HepG2 (cell line): ENCODE measurements around the gene HS6ST2. TPM values are rescaled to one million over a fixed set of nuclear protein-coding genes. Genes with fewer than 3 reads are reported as not detected.

ENCODE experiments used
- ATAC-seq: fragments of 200-7000 bp; cut with Tn5 transposase; 3 replicates; pipeline ENCODE4 v1.9.1; 2020; ENCODE audit warnings: mild to moderate bottlenecking, moderate library complexity
- BruUV-seq: library from RNA; stranded (reverse); fragments of 400-500 nt; replicated peaks from 2 replicates; lab custom pipeline; 2021; lab: Mats Ljungman, UMichigan
- CTCF ChIA-PET: fragments of 300-600 bp; formaldehyde crosslinking; extraction: SDS; loops from one replicate; lab custom pipeline; 2021; ENCODE audit warnings: low total read pairs, inconsistent platforms, low intra/inter-chr PET ratio; lab: Yijun Ruan, JAX
- POLR2A ChIA-PET: fragments of 350-600 bp; sonication (Branson Sonifier 250); formaldehyde crosslinking; loops from one replicate; lab custom pipeline; 2020; ENCODE audit warnings: antibody characterized with exemption, inconsistent platforms; lab: Yijun Ruan, JAX
- DNase-seq: peaks from one replicate; pipeline ENCODE4 v3.0.0-alpha.2; 2015; ENCODE audit warnings: low spot score
- FAIRE-seq: peaks from 3 replicates; lab custom pipeline; 2011; peaks lifted over from hg19 to GRCh38; lab: Jason Lieb, UNC
- H2AFZ ChIP-seq: one replicate; pipeline ENCODE4 v1.6.1; 2011; ENCODE audit warnings: low read length, inconsistent platforms
- H3K27ac ChIP-seq: fragments of 300-600 bp; 3 replicates; pipeline ENCODE4 v1.8.0; 2011; ENCODE audit warnings: mixed run types, mild to moderate bottlenecking, mixed read lengths, low read length, inconsistent platforms; ENCODE audit not compliant: insufficient read depth; ENCODE audit errors: extremely low read length
- H3K27me3 ChIP-seq, 2 experiments: fragments of 200-600 bp in 1 of 2; 2 replicates in 1 of 2; 3 replicates in 1 of 2; pipeline versions ENCODE4 v1.6.0 to v1.8.0; 2011; ENCODE audit warnings: low read length in 2 of 2, mild to moderate bottlenecking in 2 of 2, moderate library complexity in 2 of 2, inconsistent platforms in 1 of 2; ENCODE audit not compliant: insufficient read depth in 2 of 2, control insufficient read depth in 1 of 2
- H3K36me3 ChIP-seq, 2 experiments: fragments of 200-600 bp in 1 of 2; replicated peaks in 1 of 2; 2 replicates in 1 of 2; 3 replicates in 1 of 2; pipeline versions ENCODE4 v1.5.1 to v1.8.0; 2011; ENCODE audit warnings: low read length in 2 of 2, inconsistent platforms in 1 of 2; ENCODE audit not compliant: insufficient read depth in 2 of 2, control insufficient read depth in 1 of 2
- H3K4me1 ChIP-seq: 2 replicates; pipeline ENCODE4 v1.5.1; 2012; ENCODE audit warnings: low read length, inconsistent platforms; ENCODE audit not compliant: insufficient read depth
- H3K4me2 ChIP-seq: 2 replicates; pipeline ENCODE4 v1.6.0; 2011; ENCODE audit warnings: low read depth, low read length, inconsistent platforms
- H3K4me3 ChIP-seq, 3 experiments: fragments of 200-600 bp in 1 of 3; sonication (generic), shearing (Covaris generic) in 1 of 3; replicated peaks in 1 of 3; 2 replicates each; pipeline ENCODE4 v1.5.1; 2011 to 2016; ENCODE audit warnings: low read length in 3 of 3, inconsistent platforms in 2 of 3, low read depth in 2 of 3, mild to moderate bottlenecking in 2 of 3, control low read depth in 1 of 3, mixed read lengths in 1 of 3; ENCODE audit not compliant: insufficient read depth in 1 of 3
- H3K79me2 ChIP-seq: one replicate; pipeline ENCODE4 v1.6.1; 2011; ENCODE audit warnings: low read length, inconsistent platforms; ENCODE audit not compliant: insufficient read depth
- H3K9ac ChIP-seq: 2 replicates; pipeline ENCODE4 v1.6.0; 2011; ENCODE audit warnings: mild to moderate bottlenecking, low read depth, low read length, inconsistent platforms; ENCODE audit not compliant: insufficient read depth
- H3K9me3 ChIP-seq: 2 replicates; pipeline ENCODE4 v1.5.1; 2012; ENCODE audit warnings: mild to moderate bottlenecking, low read length
- H4K20me1 ChIP-seq: 2 replicates; pipeline ENCODE4 v1.6.0; 2011; ENCODE audit warnings: inconsistent platforms, mild to moderate bottlenecking, low read length, moderate library complexity; ENCODE audit not compliant: insufficient read depth
- AGO1 ChIP-seq: fragments of 200-400 bp; formaldehyde crosslinking; IDR thresholded peaks from 2 replicates; pipeline ENCODE4 v1.6.1; 2017; ENCODE audit warnings: mild to moderate bottlenecking, low read depth, low read length, moderate library complexity; ENCODE audit not compliant: poor library complexity, severe bottlenecking
- BORCS8-MEF2B ChIP-seq: sonication (generic); formaldehyde crosslinking; IDR thresholded peaks from 2 replicates; pipeline ENCODE4 v1.8.0; 2022; ENCODE audit warnings: mild to moderate bottlenecking, missing genetic modification reagents
- HOXA3 ChIP-seq: sonication (generic); formaldehyde crosslinking; IDR thresholded peaks from 2 replicates; pipeline ENCODE4 v1.5.0; 2020; ENCODE audit warnings: missing genetic modification reagents
- MED8 ChIP-seq: sonication (generic); formaldehyde crosslinking; IDR thresholded peaks from 2 replicates; pipeline ENCODE4 v1.8.1; 2023; ENCODE audit warnings: mild to moderate bottlenecking, missing genetic modification reagents; ENCODE audit not compliant: insufficient replicate concordance
- MIER3 ChIP-seq: IDR thresholded peaks from 2 replicates; pipeline ENCODE4 v1.6.1; 2016; ENCODE audit warnings: missing compliant biosample characterization, borderline replicate concordance
- ZNF460 ChIP-seq: sonication (generic); formaldehyde crosslinking; IDR thresholded peaks from 2 replicates; pipeline ENCODE4 v1.5.1; 2020; ENCODE audit warnings: missing genetic modification reagents, mild to moderate bottlenecking, borderline replicate concordance
- in situ Hi-C: cut with HindIII; loops from 2 replicates; pipeline ENCODE4 v1.10.0; 2017; ENCODE audit warnings: low pct_unique_long_range_greater_than_20kb; ENCODE audit not compliant: extremely low pct_ligation_motif_present
- intact Hi-C: fragments of 100-400 bp; cut with micrococcal nuclease; formaldehyde crosslinking; loops from one replicate; pipeline ENCODE4 v1.10.0; 2022; ENCODE audit not compliant: unreplicated experiment
- polyA plus RNA-seq, 8 experiments: library from polyadenylated mRNA; depleted of rRNA in 3 of 8; stranded (reverse) in 7 of 8; unstranded in 1 of 8; fragments of >200 nt; fragmentation: Illumina TruSeq in 4 of 8; extraction: Trizol in 4 of 8; gene quantifications; 2 replicates each; pipeline versions ENCODE4 v1.2.1 to v1.2.3, GENCODE V29; 2011 to 2016; ENCODE audit warnings: low read depth in 4 of 8, missing spikeins in 1 of 8, mixed read lengths in 1 of 8; ENCODE audit not compliant: insufficient read depth in 1 of 8
- total RNA-seq, 5 experiments: library from RNA; depleted of rRNA; stranded (reverse); fragments of >200 nt; fragmentation: Illumina TruSeq; extraction: Trizol; gene quantifications; 2 replicates each; pipeline ENCODE4 v1.2.3, GENCODE V29; 2016; ENCODE audit warnings: low read depth in 1 of 5
- TF ChIP-seq, protein P1 (sequence below), 2 experiments: fragments of 450-650 bp in 1 of 2; sonication (generic) in 1 of 2; formaldehyde crosslinking in 1 of 2; IDR thresholded peaks; 2 replicates each; pipeline versions ENCODE4 v1.6.1 to v1.8.0; 2016 to 2022; ENCODE audit warnings: antibody characterized with exemption in 1 of 2, mild to moderate bottlenecking in 1 of 2, missing genetic modification reagents in 1 of 2
- TF ChIP-seq, protein P2 (sequence below): sonication (generic); formaldehyde crosslinking; IDR thresholded peaks from 2 replicates; pipeline ENCODE4 v1.8.1; 2023; ENCODE audit warnings: mild to moderate bottlenecking, missing genetic modification reagents, borderline replicate concordance
- TF ChIP-seq, protein P3 (sequence below): sonication (generic); formaldehyde crosslinking; IDR thresholded peaks from 2 replicates; pipeline ENCODE4 v1.5.0; 2020; ENCODE audit warnings: missing genetic modification reagents
- TF ChIP-seq, protein P4 (sequence below): sonication (generic); formaldehyde crosslinking; IDR thresholded peaks from 2 replicates; pipeline ENCODE4 v1.4.0; 2020; ENCODE audit warnings: missing genetic modification reagents; ENCODE audit errors: not compliant biosample characterization

HS6ST2 gene
- total and polyA plus RNA-seq, 2 of the 13 experiments (the other 11 are each of a cell fraction or from before 2014, with no cell fraction given) = 0.05 TPM; not detected in 1

DNA sequence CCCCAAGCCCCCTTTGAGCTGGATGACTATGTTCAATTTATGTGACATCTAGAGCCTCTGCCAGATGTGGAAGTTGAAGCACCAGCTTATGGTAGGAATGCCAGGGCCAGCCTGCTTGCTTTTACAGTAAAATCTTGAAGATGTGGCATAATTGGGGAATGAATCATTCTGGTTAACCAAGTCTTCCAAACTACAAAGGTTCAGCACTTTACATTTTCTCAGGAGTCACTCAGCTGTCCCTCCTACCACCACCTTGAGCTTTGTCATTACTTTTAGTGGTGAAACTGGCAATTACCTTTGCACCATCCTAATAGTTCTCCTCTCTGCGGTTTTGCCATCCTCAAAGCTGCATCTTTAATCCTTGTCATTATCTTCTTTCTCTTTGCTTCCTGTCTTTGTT, 172.2 kb downstream of the HS6ST2 start (continued):
- TF ChIP-seq, protein P1, sequence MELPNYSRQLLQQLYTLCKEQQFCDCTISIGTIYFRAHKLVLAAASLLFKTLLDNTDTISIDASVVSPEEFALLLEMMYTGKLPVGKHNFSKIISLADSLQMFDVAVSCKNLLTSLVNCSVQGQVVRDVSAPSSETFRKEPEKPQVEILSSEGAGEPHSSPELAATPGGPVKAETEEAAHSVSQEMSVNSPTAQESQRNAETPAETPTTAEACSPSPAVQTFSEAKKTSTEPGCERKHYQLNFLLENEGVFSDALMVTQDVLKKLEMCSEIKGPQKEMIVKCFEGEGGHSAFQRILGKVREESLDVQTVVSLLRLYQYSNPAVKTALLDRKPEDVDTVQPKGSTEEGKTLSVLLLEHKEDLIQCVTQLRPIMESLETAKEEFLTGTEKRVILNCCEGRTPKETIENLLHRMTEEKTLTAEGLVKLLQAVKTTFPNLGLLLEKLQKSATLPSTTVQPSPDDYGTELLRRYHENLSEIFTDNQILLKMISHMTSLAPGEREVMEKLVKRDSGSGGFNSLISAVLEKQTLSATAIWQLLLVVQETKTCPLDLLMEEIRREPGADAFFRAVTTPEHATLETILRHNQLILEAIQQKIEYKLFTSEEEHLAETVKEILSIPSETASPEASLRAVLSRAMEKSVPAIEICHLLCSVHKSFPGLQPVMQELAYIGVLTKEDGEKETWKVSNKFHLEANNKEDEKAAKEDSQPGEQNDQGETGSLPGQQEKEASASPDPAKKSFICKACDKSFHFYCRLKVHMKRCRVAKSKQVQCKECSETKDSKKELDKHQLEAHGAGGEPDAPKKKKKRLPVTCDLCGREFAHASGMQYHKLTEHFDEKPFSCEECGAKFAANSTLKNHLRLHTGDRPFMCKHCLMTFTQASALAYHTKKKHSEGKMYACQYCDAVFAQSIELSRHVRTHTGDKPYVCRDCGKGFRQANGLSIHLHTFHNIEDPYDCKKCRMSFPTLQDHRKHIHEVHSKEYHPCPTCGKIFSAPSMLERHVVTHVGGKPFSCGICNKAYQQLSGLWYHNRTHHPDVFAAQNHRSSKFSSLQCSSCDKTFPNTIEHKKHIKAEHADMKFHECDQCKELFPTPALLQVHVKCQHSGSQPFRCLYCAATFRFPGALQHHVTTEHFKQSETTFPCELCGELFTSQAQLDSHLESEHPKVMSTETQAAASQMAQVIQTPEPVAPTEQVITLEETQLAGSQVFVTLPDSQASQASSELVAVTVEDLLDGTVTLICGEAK (IDR thresholded peaks at IDR 0.05) = no peak
- TF ChIP-seq, protein P1 (CRISPR knock-in tag; IDR thresholded peaks at IDR 0.05) = no peak

DNA sequence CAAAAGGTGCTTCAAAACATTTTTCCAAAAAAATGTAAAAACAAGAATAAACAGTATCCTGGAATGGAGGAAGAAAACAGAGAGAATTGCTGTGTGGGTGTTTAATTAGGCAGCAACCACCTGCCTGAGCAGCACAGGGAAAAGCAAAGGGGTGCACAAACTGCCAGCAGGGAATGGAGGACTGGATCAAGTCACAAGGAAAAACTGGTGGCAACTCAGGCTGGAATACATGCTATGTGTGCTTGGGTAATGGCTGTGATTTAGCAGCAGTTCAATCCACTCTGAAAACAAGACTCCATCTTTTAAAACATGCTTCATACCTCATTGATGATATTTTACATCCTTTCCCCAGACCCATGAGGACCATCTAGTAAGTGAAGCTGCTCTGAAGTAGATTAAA, 179.5 kb downstream of the HS6ST2 start:
- POLR2A ChIA-PET = no interaction called here
- TF ChIP-seq MIER3 (CRISPR knock-in tag) (no peak), MED8 (CRISPR knock-in tag) (no peak), BORCS8-MEF2B (CRISPR knock-in tag) (no peak), HOXA3 (CRISPR knock-in tag) (no peak), AGO1 (no peak), ZNF460 (CRISPR knock-in tag) (no peak)
- TF ChIP-seq, protein P2, sequence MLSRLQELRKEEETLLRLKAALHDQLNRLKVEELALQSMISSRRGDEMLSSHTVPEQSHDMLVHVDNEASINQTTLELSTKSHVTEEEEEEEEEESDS (CRISPR knock-in tag) = no peak
- TF ChIP-seq, protein P3, sequence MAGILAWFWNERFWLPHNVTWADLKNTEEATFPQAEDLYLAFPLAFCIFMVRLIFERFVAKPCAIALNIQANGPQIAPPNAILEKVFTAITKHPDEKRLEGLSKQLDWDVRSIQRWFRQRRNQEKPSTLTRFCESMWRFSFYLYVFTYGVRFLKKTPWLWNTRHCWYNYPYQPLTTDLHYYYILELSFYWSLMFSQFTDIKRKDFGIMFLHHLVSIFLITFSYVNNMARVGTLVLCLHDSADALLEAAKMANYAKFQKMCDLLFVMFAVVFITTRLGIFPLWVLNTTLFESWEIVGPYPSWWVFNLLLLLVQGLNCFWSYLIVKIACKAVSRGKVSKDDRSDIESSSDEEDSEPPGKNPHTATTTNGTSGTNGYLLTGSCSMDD (CRISPR knock-in tag) = no peak
- TF ChIP-seq, protein P4, sequence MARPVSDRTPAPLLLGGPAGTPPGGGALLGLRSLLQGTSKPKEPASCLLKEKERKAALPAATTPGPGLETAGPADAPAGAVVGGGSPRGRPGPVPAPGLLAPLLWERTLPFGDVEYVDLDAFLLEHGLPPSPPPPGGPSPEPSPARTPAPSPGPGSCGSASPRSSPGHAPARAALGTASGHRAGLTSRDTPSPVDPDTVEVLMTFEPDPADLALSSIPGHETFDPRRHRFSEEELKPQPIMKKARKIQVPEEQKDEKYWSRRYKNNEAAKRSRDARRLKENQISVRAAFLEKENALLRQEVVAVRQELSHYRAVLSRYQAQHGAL (CRISPR knock-in tag) = no peak

More for the DNA sequence above, 179.5 kb downstream of the HS6ST2 start:
- H4K20me1 ChIP-seq = no peaks in the 10 kb centered on the region
- no peak overlapping the region for H3K27ac ChIP-seq
- H3K9ac ChIP-seq = no peak overlapping the region
- H3K4me3 ChIP-seq = no peak overlapping the region
- no peak overlapping the region for H2AFZ ChIP-seq
- H3K9me3 ChIP-seq = no peaks in the 10 kb centered on the region
- H3K27me3 ChIP-seq = no peaks in the 10 kb centered on the region
- CTCF ChIA-PET = no interaction called here
- BruUV-seq = no TSS peak
- H3K79me2 ChIP-seq = no peaks in the 10 kb centered on the region
- in situ Hi-C loops (no loop called here), intact Hi-C loops (no loop called here)
- no peak overlapping the region for H3K4me2 ChIP-seq
- FAIRE-seq (no peak), DNase-seq (no peak), ATAC-seq (no peak)
- H3K36me3 ChIP-seq = no peaks in the 10 kb centered on the region
- H3K4me1 ChIP-seq = no peaks in the 10 kb centered on the region
